Fibroblast of pulmonary artery (primary cell): Measurements from ENCODE around the gene CEP78.

Experiments used
- DNase-seq: peaks from one replicate; pipeline ENCODE4 v3.0.0-alpha.2; 2010; ENCODE audit warnings: low read depth
- H3K4me3 ChIP-seq: replicated peaks from 2 replicates; pipeline ENCODE4 v1.5.1; 2011; ENCODE audit warnings: low read depth, mild to moderate bottlenecking, control low read depth, low read length, moderate library complexity
- TF ChIP-seq, protein P1 (sequence below): IDR thresholded peaks from 2 replicates; pipeline ENCODE4 v1.5.1; 2011; ENCODE audit warnings: mild to moderate bottlenecking, control low read depth, low read length, inconsistent platforms; ENCODE audit errors: missing control alignments

Gene CEP78

GRCh38 chr9:78292026-78292425 lies 56.2 kb downstream of the CEP78 start:
- TF ChIP-seq, protein P1, sequence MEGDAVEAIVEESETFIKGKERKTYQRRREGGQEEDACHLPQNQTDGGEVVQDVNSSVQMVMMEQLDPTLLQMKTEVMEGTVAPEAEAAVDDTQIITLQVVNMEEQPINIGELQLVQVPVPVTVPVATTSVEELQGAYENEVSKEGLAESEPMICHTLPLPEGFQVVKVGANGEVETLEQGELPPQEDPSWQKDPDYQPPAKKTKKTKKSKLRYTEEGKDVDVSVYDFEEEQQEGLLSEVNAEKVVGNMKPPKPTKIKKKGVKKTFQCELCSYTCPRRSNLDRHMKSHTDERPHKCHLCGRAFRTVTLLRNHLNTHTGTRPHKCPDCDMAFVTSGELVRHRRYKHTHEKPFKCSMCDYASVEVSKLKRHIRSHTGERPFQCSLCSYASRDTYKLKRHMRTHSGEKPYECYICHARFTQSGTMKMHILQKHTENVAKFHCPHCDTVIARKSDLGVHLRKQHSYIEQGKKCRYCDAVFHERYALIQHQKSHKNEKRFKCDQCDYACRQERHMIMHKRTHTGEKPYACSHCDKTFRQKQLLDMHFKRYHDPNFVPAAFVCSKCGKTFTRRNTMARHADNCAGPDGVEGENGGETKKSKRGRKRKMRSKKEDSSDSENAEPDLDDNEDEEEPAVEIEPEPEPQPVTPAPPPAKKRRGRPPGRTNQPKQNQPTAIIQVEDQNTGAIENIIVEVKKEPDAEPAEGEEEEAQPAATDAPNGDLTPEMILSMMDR: no peak
- no peak for DNase-seq
- no peak overlapping the region for H3K4me3 ChIP-seq

DNA sequence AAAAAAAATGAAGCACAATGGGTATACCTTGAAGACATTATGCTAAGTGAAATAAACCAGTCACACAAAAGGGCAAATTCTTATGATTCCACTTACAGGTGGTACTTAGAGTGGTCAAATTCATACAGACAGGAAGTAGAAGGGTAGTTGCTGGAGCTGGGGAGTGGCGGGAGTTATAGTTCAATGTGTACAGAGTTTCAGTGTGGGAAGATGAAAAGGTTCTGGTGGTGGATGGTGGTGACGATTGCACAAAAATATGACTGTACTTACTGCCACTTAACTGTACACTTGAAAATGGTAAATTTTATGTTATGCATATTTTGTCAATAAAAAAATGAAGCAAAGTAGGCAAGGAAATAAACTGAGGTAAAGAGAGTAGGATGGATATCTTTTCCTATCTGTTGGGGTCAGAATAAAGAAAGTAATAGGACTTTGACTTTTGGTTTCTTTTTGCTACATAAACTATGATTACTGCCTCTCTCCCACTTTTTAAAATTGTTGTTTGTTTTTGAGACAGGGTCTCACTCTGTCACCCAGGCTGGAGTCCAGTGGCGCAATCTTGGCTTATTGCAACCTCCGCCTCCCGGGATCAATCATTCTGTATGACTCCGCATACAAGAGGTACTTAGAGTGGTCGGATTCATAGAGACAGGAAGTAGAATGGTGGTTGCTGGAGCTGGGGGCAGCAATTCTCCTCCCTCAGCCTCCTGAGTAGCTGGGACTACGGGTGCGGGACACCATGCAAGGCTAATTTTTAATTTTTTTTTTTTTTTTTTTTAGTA lies 57.0 kb downstream of the CEP78 start:
- TF ChIP-seq, protein P1: no peak
- DNase-seq: no peak
- H3K4me3 ChIP-seq: no peak overlapping the region

- no peak for DNase-seq
- TF ChIP-seq, protein P1: no peak
- H3K4me3 ChIP-seq: no peak overlapping the region
Measured at GRCh38 chr9:78294290-78295176, 58.7 kb downstream of the CEP78 start.

DNA sequence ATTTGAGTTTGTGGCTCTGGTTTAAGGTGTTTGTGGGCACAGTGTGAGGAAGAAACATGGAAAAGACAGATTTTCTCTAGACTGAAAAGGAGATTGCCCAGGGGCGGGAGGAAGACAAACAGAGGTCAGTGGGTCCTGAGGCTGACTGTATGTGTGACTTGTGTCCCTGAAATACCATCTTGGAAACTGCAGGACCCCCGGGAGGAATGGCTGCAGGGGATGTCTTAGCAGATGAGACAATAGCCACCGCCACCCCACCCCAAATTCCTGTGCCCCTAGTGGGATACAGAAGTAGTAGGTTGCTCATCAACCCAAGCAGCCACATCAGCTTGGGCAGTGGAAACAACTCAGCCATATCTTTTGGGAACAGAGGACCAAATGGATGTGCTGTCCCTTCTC lies 59.3 kb downstream of the CEP78 start:
- DNase-seq: no peak
- H3K4me3 ChIP-seq: no peak overlapping the region

GRCh38 chr9:78295731-78296130 lies 59.9 kb downstream of the CEP78 start:
- peak overlapping the region; percentile 86 for H3K4me3 ChIP-seq
- no peak for DNase-seq
- TF ChIP-seq, protein P1: no peak

More for the DNA sequence above, 59.3 kb downstream of the CEP78 start:
- TF ChIP-seq, protein P1: no peak

GRCh38 chr9:78296201-78296892 lies 60.5 kb downstream of the CEP78 start:
- DNase-seq: peak; percentile 38
- TF ChIP-seq, protein P1: no peak
- H3K4me3 ChIP-seq: peak overlapping the region; percentile 86
